H9 (cell line): ENCODE data around the gene SLIT1. TPM values are rescaled to one million over a fixed set of nuclear protein-coding genes. Genes with fewer than 3 reads are reported as not detected.

Experiments
- DNase-seq: peaks from one replicate; pipeline ENCODE4 v3.0.0-alpha.2; 2017
- H2AFZ ChIP-seq: one replicate; pipeline ENCODE4 v1.6.1; 2013; ENCODE audit warnings: mild to moderate bottlenecking, low read length, control low read depth, moderate library complexity
- H2AK5ac ChIP-seq: 2 replicates; pipeline ENCODE4 v1.6.1; 2013; ENCODE audit warnings: low read length, control low read depth, mixed read lengths; ENCODE audit not compliant: insufficient read length
- H2BK120ac ChIP-seq: one replicate; pipeline ENCODE4 v1.6.1; 2013; ENCODE audit warnings: low read depth, mild to moderate bottlenecking, low read length, control low read depth, inconsistent platforms; ENCODE audit not compliant: poor library complexity, severe bottlenecking
- H2BK12ac ChIP-seq: 2 replicates; pipeline ENCODE4 v1.6.1; 2013; ENCODE audit warnings: low read length, control low read depth, mixed read lengths, low read depth; ENCODE audit not compliant: insufficient read length
- H2BK15ac ChIP-seq: 2 replicates; pipeline ENCODE4 v1.6.1; 2013; ENCODE audit warnings: low read depth, low read length, control low read depth
- H2BK20ac ChIP-seq: one replicate; pipeline ENCODE4 v1.6.1; 2013; ENCODE audit warnings: low read depth, mild to moderate bottlenecking, low read length, control low read depth, inconsistent platforms; ENCODE audit not compliant: poor library complexity, severe bottlenecking
- H2BK5ac ChIP-seq: 2 replicates; pipeline ENCODE4 v1.6.1; 2013; ENCODE audit warnings: low read length, control low read depth, mixed read lengths; ENCODE audit not compliant: insufficient read length
- H3K14ac ChIP-seq: 2 replicates; pipeline ENCODE4 v1.6.1; 2013; ENCODE audit warnings: low read length, control low read depth; ENCODE audit not compliant: insufficient read depth
- H3K18ac ChIP-seq: 2 replicates; pipeline ENCODE4 v1.6.1; 2013; ENCODE audit warnings: low read depth, mild to moderate bottlenecking, mixed read lengths, low read length, control low read depth; ENCODE audit not compliant: insufficient read length
- H3K23ac ChIP-seq: 2 replicates; pipeline ENCODE4 v1.6.1; 2013; ENCODE audit warnings: low read length, control low read depth, mixed read lengths, low read depth; ENCODE audit not compliant: insufficient read length
- H3K23me2 ChIP-seq: 2 replicates; pipeline ENCODE4 v1.6.1; 2013; ENCODE audit warnings: low read depth, mild to moderate bottlenecking, mixed read lengths, low read length, control low read depth; ENCODE audit not compliant: insufficient read length, poor library complexity, severe bottlenecking
- H3K27ac ChIP-seq: 2 replicates; pipeline ENCODE4 v1.5.1; 2013; ENCODE audit warnings: low read length, control low read depth, mixed read lengths, low read depth; ENCODE audit not compliant: insufficient read length
- H3K27me3 ChIP-seq: 2 replicates; pipeline ENCODE4 v1.6.1; 2013; ENCODE audit warnings: low read length, control low read depth, inconsistent platforms; ENCODE audit not compliant: insufficient read depth
- H3K4ac ChIP-seq: 2 replicates; pipeline ENCODE4 v1.6.1; 2013; ENCODE audit warnings: low read depth, mild to moderate bottlenecking, control low read depth, inconsistent platforms, low read length, moderate library complexity
- H3K4me1 ChIP-seq: 2 replicates; pipeline ENCODE4 v1.6.1; 2013; ENCODE audit warnings: low read length, control low read depth, inconsistent platforms; ENCODE audit not compliant: insufficient read depth
- H3K4me2 ChIP-seq: 2 replicates; pipeline ENCODE4 v1.6.1; 2013; ENCODE audit warnings: low read length, control low read depth, mixed read lengths; ENCODE audit not compliant: insufficient read length, insufficient read depth
- H3K56ac ChIP-seq: 2 replicates; pipeline ENCODE4 v1.6.1; 2013; ENCODE audit warnings: low read depth, mild to moderate bottlenecking, mixed read lengths, low read length, control low read depth; ENCODE audit not compliant: insufficient read length
- H3K79me1 ChIP-seq: 2 replicates; pipeline ENCODE4 v1.6.1; 2013; ENCODE audit warnings: low read depth, mild to moderate bottlenecking, moderate library complexity, low read length, control low read depth, inconsistent platforms; ENCODE audit not compliant: insufficient read depth, poor library complexity, severe bottlenecking
- H3K79me2 ChIP-seq: 2 replicates; pipeline ENCODE4 v1.6.1; 2013; ENCODE audit warnings: low read length, control low read depth, inconsistent platforms; ENCODE audit not compliant: insufficient read depth
- H3K9ac ChIP-seq: 2 replicates; pipeline ENCODE4 v1.6.1; 2013; ENCODE audit warnings: low read length, control low read depth, mixed read lengths; ENCODE audit not compliant: insufficient read length; ENCODE audit errors: extremely low read depth
- H3K9me3 ChIP-seq: one replicate; pipeline ENCODE4 v1.6.1; 2013; ENCODE audit warnings: low read depth, low read length, inconsistent platforms; ENCODE audit not compliant: control insufficient read depth
- H3T11ph ChIP-seq: one replicate; pipeline ENCODE4 v1.6.1; 2013; ENCODE audit warnings: mild to moderate bottlenecking, low read length, control low read depth, inconsistent platforms
- H4K20me1 ChIP-seq: one replicate; pipeline ENCODE4 v1.6.1; 2013; ENCODE audit not compliant: control insufficient read depth, insufficient read length, insufficient read depth
- H4K5ac ChIP-seq: 2 replicates; pipeline ENCODE4 v1.6.1; 2013; ENCODE audit warnings: low read depth, mild to moderate bottlenecking, mixed read lengths, low read length, control low read depth; ENCODE audit not compliant: insufficient read length
- H4K8ac ChIP-seq: replicated peaks from 2 replicates; pipeline ENCODE4 v1.6.1; 2013; ENCODE audit warnings: low read length, control low read depth, mixed read lengths, low read depth; ENCODE audit not compliant: insufficient read length
- H4K91ac ChIP-seq: 2 replicates; pipeline ENCODE4 v1.6.1; 2013; ENCODE audit warnings: low read depth, mild to moderate bottlenecking, moderate library complexity, mixed read lengths, low read length, control low read depth; ENCODE audit not compliant: insufficient read length
- H3K27ac Mint-ChIP-seq, 3 experiments: 2 replicates in 2 of 3; 3 replicates in 1 of 3; pipeline ENCODE4 v1.8.0; 2020 to 2021; ENCODE audit warnings: mixed read lengths in 3 of 3, mild to moderate bottlenecking in 1 of 3, moderate library complexity in 1 of 3
- H3K27me3 Mint-ChIP-seq: 2 replicates; pipeline ENCODE4 v1.8.0; 2021; ENCODE audit warnings: low read depth, mild to moderate bottlenecking, moderate library complexity, mixed read lengths
- H3K36me3 Mint-ChIP-seq, 3 experiments: 2 replicates in 2 of 3; 3 replicates in 1 of 3; pipeline ENCODE4 v1.8.0; 2020 to 2021; ENCODE audit warnings: low read depth in 3 of 3, mixed read lengths in 3 of 3; ENCODE audit not compliant: insufficient read depth in 1 of 3
- H3K4me1 Mint-ChIP-seq, 2 experiments: 2 replicates each; pipeline ENCODE4 v1.8.0; 2020; ENCODE audit warnings: mixed read lengths in 2 of 2
- H3K4me3 Mint-ChIP-seq, 2 experiments: 2 replicates in 1 of 2; 3 replicates in 1 of 2; pipeline ENCODE4 v1.8.0; 2020 to 2021; ENCODE audit warnings: mild to moderate bottlenecking in 2 of 2, mixed read lengths in 2 of 2, moderate library complexity in 1 of 2
- H3K9me3 Mint-ChIP-seq, 2 experiments: 2 replicates in 1 of 2; 3 replicates in 1 of 2; pipeline ENCODE4 v1.8.0; 2020; ENCODE audit warnings: mild to moderate bottlenecking in 2 of 2, mixed read lengths in 2 of 2, moderate library complexity in 1 of 2
- CTCF ChIP-seq: fragments of 200-600 bp; sonication (generic); conservative IDR thresholded peaks from 3 replicates; pipeline ENCODE4 v1.8.0; 2021; ENCODE audit warnings: antibody characterized with exemption, mild to moderate bottlenecking
- WGBS: extraction: QIAGEN DNeasy Blood & Tissue Kit; methylation state at CpG from one replicate; pipeline ENCODE4 v1.1.7; 2013; ENCODE audit warnings: missing lambda C conversion rate, low lambda C conversion rate, mixed read lengths; ENCODE audit not compliant: insufficient read length; ENCODE audit errors: extremely low coverage; 5-methylcytosine and 5-hydroxymethylcytosine counted together
- total RNA-seq: library from RNA; stranded (reverse); gene quantifications from 2 replicates; pipeline ENCODE4 v1.2.1, GENCODE V29; 2021

The SLIT1 gene
- total RNA-seq, 1 experiment from 2014 or later, result 0.57 TPM

GRCh38 chr10:97226398-97226797 lies 40.6 kb upstream of the SLIT1 start:
- no peak overlapping the region for H3K23ac ChIP-seq
- no peak overlapping the region for H3K9ac ChIP-seq
- H4K91ac ChIP-seq, result no peak overlapping the region
- H3K14ac ChIP-seq, result no peak overlapping the region
- H3K27me3 ChIP-seq, result no peaks in the 10 kb centered on the region
- H3K4ac ChIP-seq, result no peak overlapping the region
- H3K4me1 Mint-ChIP-seq, result peaks cover 13 to 15% of the 10 kb centered on the region in 2 experiments
- no peak overlapping the region for H2AK5ac ChIP-seq
- H3K56ac ChIP-seq, result no peak overlapping the region
- no peak overlapping the region for H3K18ac ChIP-seq
- H4K5ac ChIP-seq, result no peak overlapping the region
- no peak overlapping the region for H4K8ac ChIP-seq
- no peak for DNase-seq
- no peaks in the 10 kb centered on the region for H3K27me3 Mint-ChIP-seq
- H4K20me1 ChIP-seq, result no peaks in the 10 kb centered on the region
- H3K23me2 ChIP-seq, result no peaks in the 10 kb centered on the region
- no peak overlapping the region for H3T11ph ChIP-seq
- no peak overlapping the region for H2BK12ac ChIP-seq
- peaks cover 3 to 41% (median 26%) of the 10 kb centered on the region in 3 experiments; a peak in 6 of 7 replicates for H3K36me3 Mint-ChIP-seq
- TF ChIP-seq CTCF, result no peak
- no peaks in the 10 kb centered on the region for H3K79me1 ChIP-seq
- H3K79me2 ChIP-seq, result no peaks in the 10 kb centered on the region
- no peak overlapping the region for H3K27ac ChIP-seq
- no peak overlapping the region for H3K27ac Mint-ChIP-seq
- H2BK5ac ChIP-seq, result no peak overlapping the region
- H2BK120ac ChIP-seq, result no peak overlapping the region
- H2AFZ ChIP-seq, result no peak overlapping the region
- no peak overlapping the region for H2BK20ac ChIP-seq
- no peaks in the 10 kb centered on the region for H3K9me3 ChIP-seq
- no peak overlapping the region for H3K4me3 Mint-ChIP-seq
- H2BK15ac ChIP-seq, result no peak overlapping the region
- WGBS, result no CpG with 5 or more reads among the region's 4 CpGs
- H3K9me3 Mint-ChIP-seq, result no peaks in the 10 kb centered on the region
- 0 out of 2 replicates have a peak, but pooled peaks cover 4% of the 10 kb centered on the region for H3K4me1 ChIP-seq
- H3K4me2 ChIP-seq, result no peak overlapping the region
